GM21367 (cell line): ENCODE results near the gene MCM9.
"Not testable (repeated sequence)": the region's sequence is repeated elsewhere in the genome, so short reads cannot be mapped to it uniquely, and the experiment has no call there.

ENCODE experiments used
- ATAC-seq: cut with Tn5 transposase; IDR thresholded peaks from one replicate; pipeline ENCODE4 v1.9.1; 2021; ENCODE audit not compliant: unreplicated experiment

MCM9 gene

GRCh38 chr6:118775381-118775780, 159.6 kb downstream of the MCM9 start:
- ATAC-seq, result no peak

DNA sequence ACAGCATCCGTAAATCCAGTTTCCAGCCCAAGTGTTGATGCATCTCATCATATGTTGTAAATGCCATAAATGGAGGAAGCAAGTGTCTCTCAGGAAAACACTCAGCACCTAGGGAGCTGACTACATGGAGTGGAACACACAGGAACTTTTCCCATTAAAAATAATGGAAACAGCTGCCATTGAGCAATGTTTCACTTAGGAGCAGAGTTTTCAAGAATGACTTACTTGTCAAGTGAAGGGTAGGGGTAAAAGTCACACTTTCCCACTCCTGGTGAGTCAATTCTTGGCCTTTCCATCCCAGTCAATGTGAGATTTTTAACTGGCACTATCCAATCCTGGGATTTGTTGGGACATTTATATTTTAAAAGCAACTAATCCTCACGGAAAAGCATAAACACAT, 160.4 kb downstream of the MCM9 start:
- ATAC-seq, result no peak

- ATAC-seq, result no peak
Observed at GRCh38 chr6:118772886-118773285, 162.1 kb downstream of the MCM9 start.

GRCh38 chr6:118771253-118771652, 163.7 kb downstream of the MCM9 start:
- ATAC-seq, result no peak

DNA sequence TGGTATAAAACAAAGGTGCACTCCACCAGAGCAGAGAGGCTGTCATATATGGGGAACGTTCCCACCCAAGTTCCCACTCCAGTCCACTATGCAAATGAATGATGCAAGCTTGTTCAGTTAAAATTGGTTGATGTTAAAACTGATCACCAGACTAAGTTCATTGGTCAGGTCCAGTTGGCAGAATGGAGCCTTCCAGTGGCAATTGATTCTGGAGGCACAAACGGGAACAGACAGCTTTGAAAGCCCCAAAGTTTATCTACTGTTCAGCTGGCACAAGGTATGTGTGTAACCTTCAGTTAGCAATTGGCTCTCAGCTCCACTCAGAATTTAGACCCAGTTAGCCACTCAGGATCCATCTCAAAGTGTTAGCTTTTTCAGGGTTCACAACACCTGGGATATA, 164.1 kb downstream of the MCM9 start:
- ATAC-seq, result no peak

DNA sequence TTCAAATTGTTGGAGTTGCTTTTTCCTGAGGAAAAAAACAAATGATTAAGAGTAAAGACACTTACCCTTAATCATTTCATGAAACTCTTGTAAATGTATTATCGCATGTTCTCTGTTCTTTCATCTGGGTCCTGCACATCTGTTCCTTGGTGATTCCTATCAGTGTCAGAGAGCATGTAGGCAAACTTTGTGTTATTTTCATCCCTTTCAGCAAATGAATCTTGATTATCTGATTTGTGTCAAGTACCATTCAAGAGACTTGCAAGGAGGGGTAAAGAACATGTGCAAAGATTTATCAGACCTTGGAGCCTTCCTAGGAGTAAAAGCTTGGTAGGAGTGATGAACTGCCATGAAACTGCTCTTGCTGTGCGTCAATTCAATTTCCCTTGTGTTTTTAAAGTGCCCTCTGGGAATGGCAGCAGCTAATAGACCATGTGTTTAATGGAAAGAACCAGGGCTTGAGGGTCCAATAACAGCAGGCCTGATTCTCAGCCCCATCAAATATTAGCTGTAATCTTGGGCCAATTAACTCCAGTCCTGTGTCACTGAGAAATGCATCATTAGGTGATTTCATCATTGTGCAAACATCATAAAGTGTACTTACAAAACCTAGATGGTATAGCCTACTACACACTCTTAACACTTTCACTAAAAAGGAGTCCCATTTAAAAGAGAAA, 164.7 kb downstream of the MCM9 start:
- no peak for ATAC-seq

GRCh38 chr6:118768904-118769325, 166.0 kb downstream of the MCM9 start:
- no peak for ATAC-seq

GRCh38 chr6:118768441-118768840, 166.5 kb downstream of the MCM9 start:
- ATAC-seq, result no peak

- not testable (repeated sequence) for ATAC-seq
Observed at GRCh38 chr6:118765316-118765715, 169.6 kb downstream of the MCM9 start.

DNA sequence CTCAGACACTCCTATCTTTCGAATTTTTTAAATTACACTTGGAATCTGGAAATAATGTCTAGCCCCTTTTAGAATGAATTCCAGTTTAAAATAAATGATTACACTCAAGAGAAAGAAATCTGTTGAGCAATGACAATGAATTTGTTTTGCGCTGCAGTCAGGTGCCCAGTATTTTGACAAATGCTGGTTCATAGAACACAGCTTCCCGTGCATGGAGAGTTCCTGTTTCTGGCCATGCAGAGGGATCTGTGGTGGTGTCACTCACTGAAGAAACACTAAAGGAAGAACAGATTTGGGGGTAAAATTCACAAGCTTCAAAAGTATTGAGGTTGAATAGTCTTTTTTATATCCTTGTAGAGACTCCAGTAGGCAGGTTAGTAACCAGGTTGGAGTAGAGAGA, 170.2 kb downstream of the MCM9 start:
- ATAC-seq, result no peak
